Prostate gland (tissue), 2 donors: ENCODE data around the gene OSBPL6.

ENCODE experiments used
- POLR2A ChIP-seq: fragments of 450-650 bp; IDR thresholded peaks from one replicate; pipeline ENCODE4 v1.6.1; 2016; ENCODE audit warnings: antibody characterized with exemption, mild to moderate bottlenecking
- POLR2AphosphoS5 ChIP-seq: sonication (generic); formaldehyde crosslinking; IDR thresholded peaks from one replicate; pipeline ENCODE4 v1.6.1; 2017; ENCODE audit warnings: antibody characterized with exemption
- TF ChIP-seq, protein P1 (sequence below), 4 experiments: fragments of 200-600 bp in 2 of 4; fragments of 450-650 bp in 2 of 4; sonication (generic) in 2 of 4; IDR thresholded peaks; 1 replicate in 3 of 4; 2 replicates in 1 of 4; pipeline ENCODE4 v1.5.1; 2016 to 2019; ENCODE audit warnings: antibody characterized with exemption in 4 of 4, mild to moderate bottlenecking in 2 of 4, moderate library complexity in 2 of 4

DNA sequence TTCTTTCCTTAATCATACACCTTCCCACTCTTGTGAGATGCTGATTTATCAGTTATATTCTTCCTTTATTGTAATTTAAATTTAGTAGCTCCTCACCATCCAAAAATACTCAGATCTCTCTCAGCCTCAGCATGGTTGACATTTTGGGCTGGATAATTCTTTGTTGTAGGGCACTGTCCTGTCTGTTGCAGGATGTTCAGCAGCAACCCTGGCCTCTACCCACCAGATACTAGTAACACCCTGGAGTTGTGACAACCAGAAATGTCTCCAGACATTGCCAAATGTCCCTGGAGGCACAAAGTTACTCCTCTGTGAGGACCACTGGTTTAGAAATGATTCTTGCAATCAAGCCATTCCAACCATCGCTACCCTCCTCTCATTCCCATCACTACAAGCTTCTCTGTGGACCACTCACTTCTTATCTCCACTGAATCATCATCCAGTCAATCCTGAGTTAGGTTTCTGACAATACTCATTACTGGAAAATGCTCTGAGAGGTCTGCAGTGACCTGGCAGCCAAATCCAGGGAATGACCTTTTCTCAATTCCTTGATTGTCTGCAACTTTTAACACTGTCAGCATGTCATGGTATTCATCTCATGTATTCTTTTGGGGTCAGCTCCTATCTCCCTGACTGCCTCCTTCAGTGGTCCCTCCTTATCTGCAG, 43.3 kb downstream of the OSBPL6 start:
- TF ChIP-seq POLR2A (no peak), POLR2AphosphoS5 (no peak)
- TF ChIP-seq, protein P1, sequence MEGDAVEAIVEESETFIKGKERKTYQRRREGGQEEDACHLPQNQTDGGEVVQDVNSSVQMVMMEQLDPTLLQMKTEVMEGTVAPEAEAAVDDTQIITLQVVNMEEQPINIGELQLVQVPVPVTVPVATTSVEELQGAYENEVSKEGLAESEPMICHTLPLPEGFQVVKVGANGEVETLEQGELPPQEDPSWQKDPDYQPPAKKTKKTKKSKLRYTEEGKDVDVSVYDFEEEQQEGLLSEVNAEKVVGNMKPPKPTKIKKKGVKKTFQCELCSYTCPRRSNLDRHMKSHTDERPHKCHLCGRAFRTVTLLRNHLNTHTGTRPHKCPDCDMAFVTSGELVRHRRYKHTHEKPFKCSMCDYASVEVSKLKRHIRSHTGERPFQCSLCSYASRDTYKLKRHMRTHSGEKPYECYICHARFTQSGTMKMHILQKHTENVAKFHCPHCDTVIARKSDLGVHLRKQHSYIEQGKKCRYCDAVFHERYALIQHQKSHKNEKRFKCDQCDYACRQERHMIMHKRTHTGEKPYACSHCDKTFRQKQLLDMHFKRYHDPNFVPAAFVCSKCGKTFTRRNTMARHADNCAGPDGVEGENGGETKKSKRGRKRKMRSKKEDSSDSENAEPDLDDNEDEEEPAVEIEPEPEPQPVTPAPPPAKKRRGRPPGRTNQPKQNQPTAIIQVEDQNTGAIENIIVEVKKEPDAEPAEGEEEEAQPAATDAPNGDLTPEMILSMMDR (IDR thresholded peaks at IDR 0.05) = no peak
